A673 (cell line): ENCODE measurements around the gene OR4X1. TPM values are rescaled to one million over a fixed set of nuclear protein-coding genes. Genes with fewer than 3 reads are reported as not detected.

Experiments
- total RNA-seq: library from RNA; stranded (reverse); gene quantifications from 2 replicates; pipeline ENCODE4 v1.2.3, GENCODE V29; 2021

Gene OR4X1
- total RNA-seq, 1 experiment from 2014 or later: not detected

Other genes starting within 250 kb of the OR4X1 start
- not detected in 2 replicates for gene OR4B1, start 47.1 kb upstream of the OR4X1 start, total RNA-seq
- gene OR4X2, start 18.8 kb upstream of the OR4X1 start, total RNA-seq: not detected in 2 replicates
- not detected in 2 replicates for gene OR4S1, start 42.4 kb downstream of the OR4X1 start, total RNA-seq
- gene OR4C3, start 61.1 kb downstream of the OR4X1 start, total RNA-seq: not detected in 2 replicates
- gene OR4C5, start 102.6 kb downstream of the OR4X1 start, total RNA-seq: not detected in 2 replicates
- not detected in 2 replicates for gene OR4A47, start 224.9 kb downstream of the OR4X1 start, total RNA-seq